AG04449 (cell line): ENCODE measurements around the gene FBXO7.

Source experiments
- CTCF ChIA-PET: fragments of 350-600 bp; formaldehyde crosslinking; extraction: SDS; loops from one replicate; lab custom pipeline; 2021; ENCODE audit warnings: antibody characterized with exemption; lab: Yijun Ruan, JAX
- POLR2A ChIA-PET: fragments of 400-600, 350-600 bp; formaldehyde crosslinking; extraction: SDS; loops from one replicate; lab custom pipeline; 2020; ENCODE audit warnings: antibody characterized with exemption, inconsistent platforms; lab: Yijun Ruan, JAX
- DNase-seq: peaks from one replicate; pipeline ENCODE4 v3.0.0-alpha.2; 2010; ENCODE audit warnings: low read depth, low spot score
- H3K4me3 ChIP-seq: 2 replicates; pipeline ENCODE4 v1.5.1; 2011; ENCODE audit warnings: low read depth, mild to moderate bottlenecking, control low read depth, low read length
- TF ChIP-seq, protein P1 (sequence below): IDR thresholded peaks from one replicate; pipeline ENCODE4 v1.5.1; 2011; ENCODE audit warnings: mild to moderate bottlenecking, moderate library complexity, low read length, control low read depth, inconsistent platforms; ENCODE audit not compliant: insufficient read depth; ENCODE audit errors: missing control alignments

FBXO7 gene

DNA sequence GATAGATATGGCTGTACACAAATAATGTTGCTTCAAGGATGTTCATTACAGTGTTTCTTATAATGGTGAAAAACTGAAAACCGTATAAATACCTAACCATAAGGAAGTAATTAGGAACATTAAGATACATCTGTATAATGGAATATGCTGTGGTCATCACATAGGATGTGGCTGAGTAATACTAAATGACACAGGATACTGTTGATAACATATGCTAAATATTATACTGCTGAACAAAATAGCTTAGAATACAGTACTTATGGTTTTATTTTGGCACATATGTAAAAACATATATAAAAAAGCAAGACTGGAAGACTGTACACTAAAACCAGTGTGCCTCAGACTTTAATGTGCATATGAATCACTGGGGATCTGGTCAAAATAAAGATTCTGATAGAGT lies 43.8 kb downstream of the FBXO7 start:
- POLR2A ChIA-PET = no interaction called here
- no peak for DNase-seq
- TF ChIP-seq, protein P1, sequence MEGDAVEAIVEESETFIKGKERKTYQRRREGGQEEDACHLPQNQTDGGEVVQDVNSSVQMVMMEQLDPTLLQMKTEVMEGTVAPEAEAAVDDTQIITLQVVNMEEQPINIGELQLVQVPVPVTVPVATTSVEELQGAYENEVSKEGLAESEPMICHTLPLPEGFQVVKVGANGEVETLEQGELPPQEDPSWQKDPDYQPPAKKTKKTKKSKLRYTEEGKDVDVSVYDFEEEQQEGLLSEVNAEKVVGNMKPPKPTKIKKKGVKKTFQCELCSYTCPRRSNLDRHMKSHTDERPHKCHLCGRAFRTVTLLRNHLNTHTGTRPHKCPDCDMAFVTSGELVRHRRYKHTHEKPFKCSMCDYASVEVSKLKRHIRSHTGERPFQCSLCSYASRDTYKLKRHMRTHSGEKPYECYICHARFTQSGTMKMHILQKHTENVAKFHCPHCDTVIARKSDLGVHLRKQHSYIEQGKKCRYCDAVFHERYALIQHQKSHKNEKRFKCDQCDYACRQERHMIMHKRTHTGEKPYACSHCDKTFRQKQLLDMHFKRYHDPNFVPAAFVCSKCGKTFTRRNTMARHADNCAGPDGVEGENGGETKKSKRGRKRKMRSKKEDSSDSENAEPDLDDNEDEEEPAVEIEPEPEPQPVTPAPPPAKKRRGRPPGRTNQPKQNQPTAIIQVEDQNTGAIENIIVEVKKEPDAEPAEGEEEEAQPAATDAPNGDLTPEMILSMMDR = no peak
- no peak overlapping the region for H3K4me3 ChIP-seq
- CTCF ChIA-PET = interaction anchor here (1.4 to 8.3 kb wide), 2 partner anchors 10 to 279 kb away, joined by 5 to 62 read pairs; no protein-coding TSS in a partner anchor

- TF ChIP-seq, protein P1 = peak; percentile 1
- no peak for DNase-seq
- ChIA-PET POLR2A (no interaction called here), CTCF (interaction anchor here (0.7 to 8.3 kb wide), 4 partner anchors 10 to 468 kb away, joined by 3 to 62 read pairs (median 4); no protein-coding TSS in a partner anchor)
- no peak overlapping the region for H3K4me3 ChIP-seq
Measured at GRCh38 chr22:32518848-32519247, 44.2 kb downstream of the FBXO7 start.

DNA sequence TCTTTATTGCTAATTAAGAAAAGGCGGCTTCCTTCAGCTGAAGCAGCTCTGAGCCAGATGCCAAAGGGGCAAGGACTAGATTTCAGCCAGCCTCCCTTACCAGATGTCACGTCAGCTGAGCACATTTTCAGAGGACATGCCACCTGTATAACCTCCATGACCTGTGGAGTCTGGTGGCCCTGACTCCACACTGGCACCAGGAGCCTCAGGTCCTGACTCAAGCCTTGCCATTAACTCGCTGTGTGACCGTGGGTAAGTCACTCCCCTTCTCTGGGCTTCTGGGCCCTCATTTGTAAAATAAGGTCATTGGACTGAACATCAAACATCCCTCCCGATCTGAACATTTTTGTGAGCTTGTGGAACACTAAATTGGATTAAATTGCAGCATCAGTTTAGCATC lies 46.0 kb downstream of the FBXO7 start:
- POLR2A ChIA-PET = no interaction called here

DNA sequence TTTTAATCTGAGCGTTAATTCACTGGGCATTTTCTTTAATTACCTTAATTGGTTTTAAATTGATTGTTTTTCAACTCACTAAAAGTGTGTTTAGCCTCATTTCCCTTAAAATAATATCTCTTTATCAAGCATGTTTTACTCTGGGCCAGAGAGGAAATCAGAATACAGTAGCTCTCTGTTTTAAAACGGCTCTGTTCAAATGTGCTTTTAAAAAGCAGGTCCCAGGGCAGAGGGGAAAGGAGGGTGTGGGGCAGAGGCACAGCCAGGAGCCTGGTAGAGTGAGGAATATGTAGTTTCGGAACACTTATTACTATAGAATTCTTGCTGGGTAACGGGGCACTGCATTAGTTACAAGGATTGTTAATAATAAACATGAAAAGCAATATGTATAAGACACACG lies 47.6 kb downstream of the FBXO7 start:
- ChIA-PET POLR2A (no interaction called here), CTCF (interaction anchor here (0.7 to 16.9 kb wide), 5 partner anchors 10 to 476 kb away, joined by 3 to 501 read pairs (median 4); partner anchors contain the start of gene TIMP3)
- no peak overlapping the region for H3K4me3 ChIP-seq
- TF ChIP-seq, protein P1 = no peak
- DNase-seq = no peak

More for the DNA sequence above, 46.0 kb downstream of the FBXO7 start:
- no peak for DNase-seq
- CTCF ChIA-PET = interaction anchor here (0.5 to 16.9 kb wide), 4 partner anchors 8 to 478 kb away, joined by 3 to 501 read pairs (median 132); partner anchors contain the start of gene TIMP3
- H3K4me3 ChIP-seq = no peak overlapping the region
- TF ChIP-seq, protein P1 = no peak

DNA sequence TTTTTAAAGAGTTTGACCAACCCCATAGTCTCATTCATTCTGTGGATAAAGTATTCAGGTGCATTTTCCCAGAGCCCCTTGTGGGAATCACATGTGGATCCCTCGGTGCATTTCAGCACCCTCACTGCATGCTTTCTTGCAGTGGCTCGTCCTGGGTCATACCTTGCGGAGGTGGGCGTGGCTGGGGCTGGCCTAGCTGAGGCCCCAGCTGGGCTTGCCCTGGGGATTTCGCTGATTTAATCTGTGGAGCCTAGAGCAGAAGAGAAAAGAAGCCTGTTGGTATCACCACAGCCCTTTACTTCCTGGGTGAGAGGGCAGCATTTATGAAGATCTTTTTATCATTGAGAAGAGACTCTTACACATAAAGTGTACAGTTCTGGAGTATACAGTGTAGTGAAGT lies 53.1 kb downstream of the FBXO7 start:
- TF ChIP-seq, protein P1 = no peak
- DNase-seq = no peak
- POLR2A ChIA-PET = interaction anchor here (6.3 kb wide), 1 partner anchor 276 kb away, joined by 96 read pairs; the partner anchor contains the start of gene TIMP3
- H3K4me3 ChIP-seq = no peak overlapping the region
- CTCF ChIA-PET = interaction anchor here (0.9 to 16.9 kb wide), 23 partner anchors 10 to 478 kb away, joined by 3 to 501 read pairs (median 6); partner anchors contain the start of gene TIMP3

- TF ChIP-seq, protein P1 = no peak
- H3K4me3 ChIP-seq = no peak overlapping the region
- DNase-seq = no peak
- POLR2A ChIA-PET = interaction anchor here (1.5 to 6.3 kb wide), 2 partner anchors 268 to 276 kb away, joined by 9 to 96 read pairs; partner anchors contain the start of gene TIMP3
- CTCF ChIA-PET = interaction anchor here (0.8 to 16.9 kb wide), 38 partner anchors 11 to 521 kb away, joined by 3 to 501 read pairs (median 5); partner anchors contain the start of gene TIMP3
Measured at GRCh38 chr22:32528316-32528715, 53.7 kb downstream of the FBXO7 start.
